Stimulated activated CD8-positive, alpha-beta memory T cell treated with anti-CD3 and anti-CD28 coated beads, Interleukin-15, amount 100 ng/mL, for 48 hours (primary cell): ENCODE results near the gene SEC61A1.

Experiments used
- DNase-seq, 2 donors: peaks; one replicate each; pipeline ENCODE4 v3.0.0-alpha.2; 2020; ENCODE audit warnings: low read depth in 2 of 2

Gene SEC61A1

DNA sequence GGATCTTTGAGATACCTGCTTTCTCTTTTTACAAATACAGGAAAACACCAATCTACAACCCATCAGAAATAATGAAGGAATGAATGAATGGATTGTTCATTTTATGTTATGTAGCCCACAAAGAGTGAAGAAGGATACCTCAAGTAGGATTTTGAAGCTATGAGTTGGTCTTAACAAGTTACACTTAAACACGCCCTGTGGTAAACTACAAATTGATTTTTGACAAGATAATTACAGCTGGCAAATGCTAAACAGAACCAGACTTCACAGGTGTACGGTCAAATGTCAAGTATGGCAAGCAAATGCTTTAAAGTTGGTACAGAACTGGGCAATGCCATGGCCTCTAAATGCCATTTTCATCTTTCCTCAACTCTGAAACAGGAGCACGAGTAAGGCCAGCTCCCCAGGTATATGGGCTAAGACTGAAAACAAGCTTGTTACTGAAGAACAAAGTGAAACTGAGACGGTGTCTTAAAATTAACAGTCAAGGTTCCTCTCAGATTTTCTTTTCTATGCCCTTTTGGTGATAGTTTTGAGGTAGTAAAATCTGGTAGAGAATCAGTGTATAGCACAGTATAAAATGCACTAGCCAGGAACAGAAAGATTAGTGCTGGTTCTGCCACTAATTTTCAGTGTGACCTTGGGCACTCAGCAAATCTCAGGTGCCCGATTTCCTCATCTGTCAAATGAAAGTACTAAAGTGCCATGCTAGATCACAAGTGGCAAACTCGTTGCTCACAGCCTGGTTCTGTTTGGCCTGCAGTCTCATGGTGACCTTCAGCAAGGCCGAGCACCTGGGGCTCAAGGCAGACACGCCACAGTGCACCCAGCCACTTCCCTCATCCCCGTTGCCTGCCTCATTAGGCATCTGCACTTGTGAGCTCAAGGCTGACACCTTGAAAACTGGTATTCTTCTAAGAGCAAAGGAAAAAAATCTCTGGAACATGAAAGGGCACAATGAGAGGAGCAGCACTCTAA, 61.9 kb downstream of the SEC61A1 start:
- no peak for DNase-seq
